Nephron progenitor cell (in vitro differentiated cells): Measurements from ENCODE around the gene AUP1.
A peak's percentile ranks its signal among the peaks of the same experiment; 100 is the strongest.

Source experiments
- DNase-seq: peaks from one replicate; pipeline ENCODE4 v3.0.0; 2021
- H3K27ac Mint-ChIP-seq: 2 replicates; pipeline ENCODE4 v1.8.0; 2021; ENCODE audit warnings: mild to moderate bottlenecking, moderate library complexity, mixed read lengths
- H3K27me3 Mint-ChIP-seq: 2 replicates; pipeline ENCODE4 v1.8.0; 2021; ENCODE audit warnings: mild to moderate bottlenecking, low read depth, mixed read lengths; ENCODE audit not compliant: poor library complexity
- H3K36me3 Mint-ChIP-seq: 2 replicates; pipeline ENCODE4 v1.8.0; 2021; ENCODE audit warnings: low read depth, mixed read lengths
- H3K4me1 Mint-ChIP-seq: 2 replicates; pipeline ENCODE4 v1.8.0; 2021; ENCODE audit warnings: mixed read lengths
- H3K4me3 Mint-ChIP-seq: 2 replicates; pipeline ENCODE4 v1.8.0; 2021; ENCODE audit warnings: mild to moderate bottlenecking, moderate library complexity, mixed read lengths
- H3K9me3 Mint-ChIP-seq: 2 replicates; pipeline ENCODE4 v1.8.0; 2021; ENCODE audit warnings: mild to moderate bottlenecking, moderate library complexity, mixed read lengths
- TF ChIP-seq, protein P1 (sequence below): fragments of 200-600 bp; sonication (generic); IDR thresholded peaks from 2 replicates; pipeline ENCODE4 v1.5.0; 2021; ENCODE audit warnings: antibody characterized with exemption

The AUP1 gene

DNA sequence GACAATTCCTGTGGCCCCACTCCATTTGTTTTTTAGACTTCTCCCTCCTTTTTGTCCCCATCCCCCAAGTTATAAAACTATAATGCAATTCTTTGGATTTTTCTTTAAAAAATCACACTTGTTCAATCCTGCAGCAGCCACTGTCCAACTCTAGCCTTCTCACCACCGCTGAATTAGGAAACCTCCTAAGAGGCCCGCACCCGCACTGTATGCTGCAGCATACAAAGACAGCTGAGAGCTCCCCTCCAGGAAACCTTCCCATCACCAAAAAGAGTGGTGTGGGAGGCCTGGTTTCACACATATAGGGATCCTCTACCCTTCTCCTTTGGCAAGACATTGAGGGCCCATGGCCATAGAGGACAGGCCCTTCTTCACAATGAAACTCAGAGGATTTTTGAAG lies 24.9 kb downstream of the AUP1 start:
- TF ChIP-seq, protein P1, sequence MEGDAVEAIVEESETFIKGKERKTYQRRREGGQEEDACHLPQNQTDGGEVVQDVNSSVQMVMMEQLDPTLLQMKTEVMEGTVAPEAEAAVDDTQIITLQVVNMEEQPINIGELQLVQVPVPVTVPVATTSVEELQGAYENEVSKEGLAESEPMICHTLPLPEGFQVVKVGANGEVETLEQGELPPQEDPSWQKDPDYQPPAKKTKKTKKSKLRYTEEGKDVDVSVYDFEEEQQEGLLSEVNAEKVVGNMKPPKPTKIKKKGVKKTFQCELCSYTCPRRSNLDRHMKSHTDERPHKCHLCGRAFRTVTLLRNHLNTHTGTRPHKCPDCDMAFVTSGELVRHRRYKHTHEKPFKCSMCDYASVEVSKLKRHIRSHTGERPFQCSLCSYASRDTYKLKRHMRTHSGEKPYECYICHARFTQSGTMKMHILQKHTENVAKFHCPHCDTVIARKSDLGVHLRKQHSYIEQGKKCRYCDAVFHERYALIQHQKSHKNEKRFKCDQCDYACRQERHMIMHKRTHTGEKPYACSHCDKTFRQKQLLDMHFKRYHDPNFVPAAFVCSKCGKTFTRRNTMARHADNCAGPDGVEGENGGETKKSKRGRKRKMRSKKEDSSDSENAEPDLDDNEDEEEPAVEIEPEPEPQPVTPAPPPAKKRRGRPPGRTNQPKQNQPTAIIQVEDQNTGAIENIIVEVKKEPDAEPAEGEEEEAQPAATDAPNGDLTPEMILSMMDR, result no peak
- no peak for DNase-seq
- peak overlapping the region; percentile 89 for H3K4me3 Mint-ChIP-seq
- H3K4me1 Mint-ChIP-seq, result peaks cover 83% of the 10 kb centered on the region
- peaks cover 100% of the 10 kb centered on the region for H3K27me3 Mint-ChIP-seq
- H3K36me3 Mint-ChIP-seq, result peaks cover 30% of the 10 kb centered on the region
- H3K27ac Mint-ChIP-seq, result no peak overlapping the region
- H3K9me3 Mint-ChIP-seq, result no peaks in the 10 kb centered on the region

DNA sequence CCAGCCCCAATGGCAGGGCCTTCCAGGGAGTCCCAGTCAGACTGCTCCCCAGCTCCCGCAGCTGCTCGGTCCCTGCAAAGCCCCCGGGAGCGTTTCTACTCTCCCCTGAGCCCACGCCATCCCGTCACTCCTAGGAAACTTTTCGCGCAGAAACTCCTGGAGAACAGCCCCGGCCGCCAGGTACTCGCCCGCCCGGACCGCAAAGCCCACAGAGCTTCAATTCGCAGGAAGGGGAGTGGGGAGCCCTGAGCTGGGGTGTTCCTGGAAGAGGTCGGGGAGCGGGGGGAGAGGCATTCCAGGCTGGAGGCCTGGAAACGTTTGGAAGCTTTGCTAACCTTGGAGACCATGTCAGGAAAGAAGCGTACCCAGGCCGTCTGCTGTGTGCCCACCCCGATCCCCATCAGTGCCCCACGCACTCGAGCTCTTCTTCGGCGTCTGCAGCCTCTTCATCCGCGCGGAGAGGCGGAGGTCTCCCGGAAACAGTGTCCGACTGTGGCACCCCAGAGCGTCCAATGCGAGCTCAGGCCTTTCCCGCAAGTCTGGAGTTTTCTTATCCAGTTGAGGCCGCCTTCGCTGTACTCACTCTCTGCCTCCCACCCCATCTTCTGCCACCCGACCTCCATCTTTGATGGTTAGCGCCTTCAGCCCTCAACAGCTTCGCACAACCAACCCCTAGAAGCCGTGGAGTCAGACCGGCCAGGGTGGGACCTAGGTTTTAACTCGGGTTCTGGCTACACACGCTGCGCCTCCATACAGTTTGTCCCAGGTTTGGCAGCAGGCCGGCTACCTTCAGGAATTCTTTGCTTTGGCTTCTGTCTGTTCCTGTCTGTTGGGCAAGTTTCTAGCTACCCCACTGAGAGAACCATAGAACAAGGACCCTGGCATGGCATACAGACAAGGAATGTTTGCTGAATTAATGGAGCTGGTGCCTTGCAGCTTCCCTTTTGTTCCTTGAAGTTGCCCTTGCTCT lies 25.7 kb downstream of the AUP1 start:
- Mint-ChIP-seq H3K9me3 (no peaks in the 10 kb centered on the region), H3K36me3 (peaks cover 30% of the 10 kb centered on the region), H3K4me1 (peaks cover 87% of the 10 kb centered on the region), H3K27me3 (peaks cover 100% of the 10 kb centered on the region), H3K27ac (no peak overlapping the region), H3K4me3 (peak overlapping the region; percentile 89)
- DNase-seq, result peak; percentile 15
- TF ChIP-seq, protein P1, result no peak

DNA sequence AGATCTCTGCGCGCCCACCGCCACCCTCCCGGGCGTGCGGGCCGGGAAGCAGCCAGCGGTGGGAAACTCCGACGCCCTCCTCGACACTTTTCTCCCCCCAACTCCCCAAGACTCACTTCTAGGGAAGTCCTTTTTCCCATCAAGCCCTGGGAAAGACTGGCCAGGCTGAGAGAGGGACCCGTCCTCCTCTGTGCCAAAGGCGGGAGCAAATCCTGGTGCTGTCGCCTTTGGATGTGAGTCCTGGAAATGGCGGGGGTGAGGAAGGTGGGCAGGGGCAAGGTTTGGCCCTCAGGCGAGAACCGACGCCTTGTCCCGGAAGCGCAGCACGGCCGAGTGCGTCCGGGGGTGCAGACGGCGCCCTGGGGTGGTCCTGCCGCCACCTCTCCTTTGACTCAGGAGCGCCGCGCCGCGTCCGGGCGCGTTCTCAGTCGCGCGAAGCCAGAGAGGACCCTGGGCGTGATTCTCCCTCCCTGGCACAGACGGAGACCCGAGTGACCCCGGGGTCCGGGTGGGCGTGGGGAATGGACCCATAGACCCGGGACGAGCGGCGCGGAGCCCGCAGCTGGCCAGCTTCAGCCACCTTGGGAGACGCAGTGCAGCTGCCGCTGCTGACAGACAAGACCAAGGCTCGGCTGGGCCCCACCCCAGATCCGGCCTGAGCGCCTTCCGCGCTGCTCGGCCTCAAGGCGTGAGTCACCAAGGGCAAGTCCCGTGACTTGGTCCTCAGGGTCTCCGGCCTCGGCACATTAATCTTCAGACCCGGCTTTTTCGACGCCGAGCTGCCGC lies 26.6 kb downstream of the AUP1 start:
- TF ChIP-seq, protein P1, result no peak
- Mint-ChIP-seq H3K27ac (no peak overlapping the region), H3K27me3 (peaks cover 100% of the 10 kb centered on the region), H3K4me3 (peak overlapping the region; percentile 89), H3K4me1 (peaks cover 87% of the 10 kb centered on the region), H3K9me3 (no peaks in the 10 kb centered on the region), H3K36me3 (peaks cover 30% of the 10 kb centered on the region)
- DNase-seq, result peak; percentile 64

DNA sequence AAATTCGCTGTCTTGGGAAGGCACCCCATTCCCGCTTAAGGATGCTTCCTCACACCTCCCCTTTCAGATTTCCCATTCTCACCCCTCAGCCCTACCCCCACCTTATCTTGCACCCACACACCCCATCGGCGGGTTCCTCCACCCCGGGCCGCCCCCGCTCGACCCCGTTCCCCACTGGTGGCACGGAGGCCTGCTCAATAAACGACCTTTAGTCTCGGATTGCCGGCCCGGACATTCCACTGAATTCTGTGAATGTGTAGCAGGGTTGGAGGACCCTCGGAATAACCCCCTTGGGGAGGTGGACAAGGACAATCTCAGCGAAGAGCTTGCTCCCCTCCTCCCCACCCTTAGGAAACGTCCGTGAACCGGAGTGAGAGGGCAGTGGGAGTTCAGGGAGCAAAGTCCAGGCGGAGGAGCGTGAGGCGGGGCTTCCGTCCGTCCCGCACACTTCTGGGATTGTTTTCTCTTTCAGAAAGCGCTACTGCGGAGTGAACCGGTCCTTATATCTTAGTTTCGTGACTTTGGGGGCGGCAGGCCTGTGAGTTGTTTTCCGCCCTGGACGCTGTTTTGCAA lies 27.3 kb downstream of the AUP1 start:
- TF ChIP-seq, protein P1, result no peak
- peak overlapping the region; percentile 89 for H3K4me3 Mint-ChIP-seq
- H3K27ac Mint-ChIP-seq, result peak overlapping the region; percentile 61
- H3K36me3 Mint-ChIP-seq, result peaks cover 30% of the 10 kb centered on the region
- H3K27me3 Mint-ChIP-seq, result peaks cover 100% of the 10 kb centered on the region
- peaks cover 90% of the 10 kb centered on the region for H3K4me1 Mint-ChIP-seq
- no peaks in the 10 kb centered on the region for H3K9me3 Mint-ChIP-seq
- DNase-seq, result peak; percentile 45

DNA sequence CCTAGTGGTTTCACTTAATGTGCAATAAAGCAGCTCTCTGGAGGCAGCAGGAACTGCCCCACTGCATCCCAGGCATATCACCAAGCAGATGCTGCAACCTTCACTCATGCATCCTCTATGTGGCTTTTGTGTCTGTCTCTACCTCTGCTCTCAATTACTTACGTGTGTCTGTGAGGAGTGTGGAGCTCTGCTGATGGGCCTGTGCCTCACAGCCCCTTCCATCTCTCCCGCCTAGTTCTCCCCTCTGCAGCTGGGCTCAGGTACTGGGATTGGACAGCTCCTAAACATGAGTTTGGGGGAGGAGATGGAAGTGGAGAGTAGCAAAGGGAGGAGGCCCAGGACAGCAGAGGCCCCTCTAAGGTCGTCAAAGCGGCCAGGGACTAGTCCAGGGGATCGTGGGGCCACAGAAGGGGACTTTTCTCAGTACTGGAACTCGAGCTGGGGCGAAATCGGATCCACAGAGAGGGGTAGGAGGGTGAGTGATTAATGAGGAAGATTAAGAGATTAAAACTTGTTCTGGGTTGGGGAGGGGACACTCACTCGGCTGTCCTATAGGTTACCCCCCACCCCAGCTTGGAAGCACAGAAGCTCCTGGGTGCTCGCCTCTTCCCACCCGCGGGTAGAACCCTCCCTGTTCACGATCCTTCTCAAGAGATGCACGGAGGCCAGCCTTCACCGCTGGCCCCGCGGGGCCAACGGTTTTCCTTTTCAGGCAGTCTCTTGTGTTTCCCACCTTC lies 28.0 kb downstream of the AUP1 start:
- H3K9me3 Mint-ChIP-seq, result no peaks in the 10 kb centered on the region
- TF ChIP-seq, protein P1, result no peak
- peak; percentile 38 for DNase-seq
- peaks cover 25% of the 10 kb centered on the region for H3K36me3 Mint-ChIP-seq
- peak overlapping the region; percentile 89 for H3K4me3 Mint-ChIP-seq
- peak overlapping the region; percentile 77 for H3K27ac Mint-ChIP-seq
- H3K27me3 Mint-ChIP-seq, result peaks cover 100% of the 10 kb centered on the region
- peaks cover 83% of the 10 kb centered on the region for H3K4me1 Mint-ChIP-seq
